NCI-H69 (cell line): ENCODE measurements around the gene ATF7IP.

Experiments
- DNase-seq: peaks from one replicate; lab custom pipeline; 2025; lab: John Stamatoyannopoulos, UW

ATF7IP gene

DNA sequence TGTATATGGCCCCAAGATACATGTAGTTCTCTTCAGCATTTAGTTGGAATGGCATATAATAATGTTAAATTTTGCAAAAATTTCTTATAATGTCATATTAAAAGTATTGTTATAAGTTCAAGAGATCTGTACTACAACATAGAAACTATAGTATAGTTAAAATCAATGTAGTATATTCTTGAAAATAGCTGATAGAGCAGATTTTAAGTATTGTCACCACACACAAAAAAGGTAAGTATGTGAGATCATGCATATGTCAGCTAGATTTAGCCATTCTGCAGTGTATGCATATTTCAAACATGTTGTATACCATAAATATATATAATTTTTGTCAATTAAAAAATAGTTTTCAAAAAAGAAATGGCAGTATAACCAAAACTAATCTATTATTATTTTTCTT, 115.7 kb downstream of the ATF7IP start:
- no peak for DNase-seq

DNA sequence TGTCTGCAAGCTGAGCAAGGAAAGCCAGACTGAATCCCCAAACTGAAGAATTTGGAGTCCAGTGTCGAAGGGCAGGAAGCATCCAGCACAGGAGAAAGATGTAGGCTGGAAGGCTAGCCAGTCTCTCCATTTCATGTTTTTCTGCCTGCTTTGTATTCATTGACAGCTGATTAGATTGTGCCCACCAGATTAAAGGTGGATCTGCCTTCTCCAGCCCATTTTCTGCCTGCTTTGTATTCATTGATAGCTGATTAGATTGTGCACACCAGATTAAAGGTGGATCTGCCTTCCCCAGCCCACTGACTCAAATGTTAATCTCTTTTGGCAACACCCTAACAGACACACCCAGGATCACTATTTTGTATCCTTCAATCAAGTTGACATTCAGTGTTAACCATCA, 116.9 kb downstream of the ATF7IP start:
- DNase-seq: no peak

DNA sequence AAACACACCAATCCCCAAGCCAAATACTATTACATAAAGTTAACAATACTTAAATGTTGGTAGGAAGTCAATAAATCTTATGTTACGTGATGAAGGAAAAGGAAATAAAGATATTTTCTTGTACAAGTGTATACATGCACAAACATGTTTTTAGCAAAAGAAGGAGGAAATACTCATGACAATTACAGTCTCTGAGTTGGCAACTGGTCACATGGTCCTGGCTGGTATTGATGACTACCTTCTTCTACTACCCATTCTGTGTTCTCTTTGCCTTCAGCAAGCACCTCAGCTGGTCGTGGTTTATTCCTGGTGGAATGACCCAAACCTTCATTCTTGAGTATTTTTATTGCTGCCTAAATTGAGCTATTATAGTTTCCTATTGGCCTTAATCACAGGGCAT, 117.4 kb downstream of the ATF7IP start:
- DNase-seq: no peak

DNA sequence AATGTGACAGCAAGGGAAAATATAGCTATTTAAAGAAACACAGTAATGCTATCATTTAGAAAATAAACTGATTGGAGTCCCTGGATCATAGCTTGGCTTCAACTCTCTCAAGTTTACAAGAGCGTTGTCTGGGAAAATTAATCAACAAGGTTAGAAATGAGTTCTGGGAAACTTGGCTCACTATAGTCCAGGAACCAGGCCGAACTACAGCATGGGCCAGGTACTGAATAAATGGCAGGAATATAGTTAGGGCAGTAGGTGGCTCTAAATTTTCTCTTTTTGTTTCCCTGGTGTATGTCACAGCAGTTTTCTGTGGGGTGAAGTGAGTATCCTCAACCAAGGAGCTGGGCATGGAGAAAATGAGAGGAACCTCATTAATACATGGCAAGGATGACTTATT, 129.8 kb downstream of the ATF7IP start:
- no peak for DNase-seq

DNA sequence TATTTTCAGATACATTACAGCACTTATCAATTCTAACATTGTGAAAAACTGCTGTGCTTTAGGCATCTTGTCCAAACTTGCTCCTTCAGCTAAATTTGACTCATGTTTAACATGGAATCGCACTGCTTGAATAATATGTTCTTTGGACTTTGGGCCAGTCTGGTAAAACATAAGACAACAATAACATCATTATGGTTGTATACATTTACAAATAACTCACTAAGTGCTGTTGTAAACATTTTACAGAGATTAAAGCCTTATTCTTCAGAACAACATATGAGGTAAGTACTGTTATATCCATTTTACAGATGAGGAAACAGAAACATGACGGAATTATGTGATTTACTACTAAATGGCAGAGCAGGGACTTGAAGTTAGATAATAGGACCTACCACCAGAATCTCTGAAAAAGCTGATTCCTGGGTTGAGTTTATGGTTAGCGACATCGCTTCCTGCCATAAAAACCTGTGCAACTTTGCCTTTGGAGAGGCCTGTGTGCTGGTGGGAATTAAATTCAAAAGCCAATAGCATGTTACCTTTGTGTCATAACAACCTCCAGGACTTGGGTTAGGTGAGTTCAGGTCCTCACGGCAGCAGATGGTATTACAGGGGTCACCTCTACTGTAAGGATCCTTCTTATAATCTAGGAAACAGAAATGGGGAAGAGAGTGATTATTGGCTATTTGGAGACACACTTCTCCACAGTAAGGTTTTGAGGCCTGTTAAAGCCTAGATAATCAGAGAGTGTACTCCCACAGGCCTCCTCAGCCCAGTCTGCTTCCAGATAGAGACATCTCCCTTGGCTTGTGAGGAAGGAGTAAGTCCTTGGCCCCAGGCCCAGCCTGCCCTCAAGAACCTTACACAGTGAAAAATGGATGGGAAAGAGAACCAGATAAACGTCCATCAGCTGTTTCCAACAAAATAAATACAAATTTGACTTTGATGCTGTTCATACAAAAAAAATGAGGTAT, 140.4 kb downstream of the ATF7IP start:
- DNase-seq: no peak

DNA sequence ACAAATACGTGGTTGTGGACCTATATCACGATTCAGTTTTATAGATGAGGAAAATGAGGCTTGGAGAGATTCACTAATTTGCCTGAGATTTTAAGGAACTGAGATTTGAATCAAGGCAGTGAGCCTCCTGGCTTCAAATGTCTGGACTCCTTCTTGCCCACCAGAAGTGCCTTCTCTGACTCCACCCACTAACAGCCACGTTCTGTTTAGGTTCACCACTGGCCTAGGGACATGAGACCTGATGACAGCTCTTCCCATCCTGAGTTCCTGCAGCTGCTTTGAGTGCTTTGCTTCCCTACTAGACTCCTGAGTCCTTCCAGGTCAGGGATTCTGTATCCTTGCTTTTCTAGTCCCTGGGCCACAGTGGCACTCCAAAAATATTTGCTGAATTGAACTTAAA, 145.1 kb downstream of the ATF7IP start:
- no peak for DNase-seq

DNA sequence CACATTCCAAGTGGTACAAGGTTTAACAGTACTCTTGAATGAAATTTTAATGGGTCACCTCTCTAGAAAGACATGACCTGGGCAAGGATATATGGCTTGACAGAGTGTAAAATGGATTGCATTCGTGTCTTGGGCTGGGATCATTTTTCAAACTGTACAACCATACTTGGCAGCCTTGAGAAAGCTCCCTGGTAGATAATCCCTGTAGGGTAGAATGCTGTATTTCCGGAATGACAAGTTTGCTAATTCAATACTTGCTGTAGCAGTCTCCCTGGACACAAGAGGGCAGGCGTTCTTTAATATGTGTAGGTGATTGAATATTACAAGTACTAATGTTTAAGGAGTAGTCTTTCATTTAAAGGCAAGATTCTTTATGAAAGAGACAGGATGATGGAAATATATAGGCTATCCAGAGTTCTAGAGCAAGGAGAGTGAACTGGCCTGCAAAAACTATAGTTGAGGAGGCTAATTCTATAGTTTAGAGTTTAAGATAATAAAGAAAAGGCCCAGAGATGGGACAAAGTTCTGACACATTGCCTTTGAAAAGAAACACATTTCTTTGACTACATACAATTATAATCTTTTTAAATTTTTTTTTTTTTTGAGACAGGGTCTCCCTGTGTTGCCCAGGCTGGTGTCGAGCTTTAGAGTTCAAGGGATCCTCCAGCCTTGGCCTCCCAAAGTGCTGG, 148.8 kb downstream of the ATF7IP start:
- no peak for DNase-seq

DNA sequence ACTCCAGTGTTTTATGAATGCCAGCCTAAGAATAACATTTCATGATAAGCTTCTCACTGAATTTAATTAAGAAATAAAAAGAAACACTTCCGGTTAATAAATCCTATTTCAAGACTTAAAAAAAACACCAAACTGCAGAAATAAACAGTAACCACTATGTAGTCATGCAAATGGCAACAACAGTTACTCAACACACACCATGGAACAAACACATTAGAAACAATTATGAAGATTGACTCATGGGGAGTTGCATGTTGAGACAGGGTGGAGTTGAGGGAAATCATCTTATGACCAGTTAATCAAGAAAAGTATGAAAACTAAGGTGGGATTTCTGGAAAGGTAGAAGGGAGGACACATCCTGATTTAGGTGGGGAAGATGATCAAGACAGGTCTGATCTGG, 149.5 kb downstream of the ATF7IP start:
- DNase-seq: no peak

DNA sequence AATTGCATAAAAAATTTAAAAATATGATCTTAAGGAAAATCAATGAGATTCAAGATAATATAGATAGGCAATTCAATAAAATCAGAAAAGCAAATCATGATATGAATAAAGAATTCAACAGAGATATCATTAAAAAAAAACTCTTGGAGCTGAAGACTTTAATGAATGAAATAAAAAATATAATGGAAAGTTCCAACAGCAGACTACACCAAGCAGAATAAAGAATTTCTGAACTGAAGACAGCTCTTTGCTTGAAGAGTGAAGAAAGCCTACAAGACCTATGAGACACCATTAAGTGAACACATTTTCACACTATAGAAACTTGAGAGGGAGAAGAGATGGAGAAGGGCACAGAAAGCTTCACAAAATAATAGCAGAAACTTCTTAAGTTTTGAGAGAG, 156.3 kb downstream of the ATF7IP start:
- DNase-seq: no peak

DNA sequence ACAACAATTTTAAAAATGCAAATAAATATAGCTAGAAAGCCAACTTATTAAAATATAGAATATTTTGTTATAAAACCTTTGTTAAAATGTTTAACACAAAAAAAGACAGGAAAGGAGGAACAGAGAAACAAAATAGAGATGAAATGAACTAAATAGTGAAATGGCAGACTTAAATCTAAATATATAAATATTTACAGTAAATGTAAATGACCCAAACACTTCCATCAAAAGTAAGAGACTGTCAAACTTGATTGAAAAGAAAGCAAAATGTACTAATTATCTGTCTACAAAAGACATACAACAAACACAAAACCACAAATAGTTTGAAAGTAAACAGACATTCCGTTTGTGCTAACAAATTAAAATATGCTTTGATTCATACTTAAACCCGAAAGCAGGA, 160.5 kb downstream of the ATF7IP start:
- no peak for DNase-seq

DNA sequence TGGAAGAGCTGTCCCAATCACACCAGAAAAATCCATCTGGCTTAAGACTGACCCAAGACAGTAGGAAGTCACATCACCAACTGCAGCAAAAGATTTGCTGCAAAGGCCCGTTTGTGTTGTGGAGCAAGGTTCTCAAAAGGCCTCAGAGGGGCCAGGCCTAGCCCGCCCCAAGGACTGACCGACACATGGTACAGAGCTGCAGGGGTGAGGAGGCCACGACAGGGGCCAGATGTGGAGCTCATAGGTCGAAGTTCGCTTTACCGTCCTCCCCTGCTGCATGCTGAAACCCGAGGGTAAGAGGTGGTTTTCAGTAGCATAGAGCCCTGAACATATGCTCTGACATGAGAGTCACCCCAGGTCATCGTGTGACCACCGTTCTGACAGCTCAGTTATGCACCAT, 166.7 kb downstream of the ATF7IP start:
- no peak for DNase-seq

DNA sequence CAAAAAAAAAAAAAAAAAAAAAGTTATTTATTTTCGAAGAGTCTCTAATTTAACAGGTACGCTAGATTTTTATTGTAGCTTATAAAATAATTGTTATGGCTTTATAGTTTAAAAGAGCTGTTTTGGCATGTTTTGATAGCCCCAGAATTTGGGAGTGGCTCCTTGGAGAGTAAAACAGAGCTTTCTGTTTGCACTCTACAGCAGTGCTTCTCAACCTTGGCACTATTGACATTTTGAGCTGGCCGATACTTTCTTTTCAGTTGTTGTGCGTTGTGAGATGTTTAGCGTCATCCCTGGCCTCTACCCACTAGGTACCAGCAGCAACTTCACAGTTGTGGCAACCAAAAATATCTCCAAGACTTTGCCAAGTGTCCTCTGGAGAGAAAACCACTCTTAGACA, 171.6 kb downstream of the ATF7IP start:
- DNase-seq: no peak

DNA sequence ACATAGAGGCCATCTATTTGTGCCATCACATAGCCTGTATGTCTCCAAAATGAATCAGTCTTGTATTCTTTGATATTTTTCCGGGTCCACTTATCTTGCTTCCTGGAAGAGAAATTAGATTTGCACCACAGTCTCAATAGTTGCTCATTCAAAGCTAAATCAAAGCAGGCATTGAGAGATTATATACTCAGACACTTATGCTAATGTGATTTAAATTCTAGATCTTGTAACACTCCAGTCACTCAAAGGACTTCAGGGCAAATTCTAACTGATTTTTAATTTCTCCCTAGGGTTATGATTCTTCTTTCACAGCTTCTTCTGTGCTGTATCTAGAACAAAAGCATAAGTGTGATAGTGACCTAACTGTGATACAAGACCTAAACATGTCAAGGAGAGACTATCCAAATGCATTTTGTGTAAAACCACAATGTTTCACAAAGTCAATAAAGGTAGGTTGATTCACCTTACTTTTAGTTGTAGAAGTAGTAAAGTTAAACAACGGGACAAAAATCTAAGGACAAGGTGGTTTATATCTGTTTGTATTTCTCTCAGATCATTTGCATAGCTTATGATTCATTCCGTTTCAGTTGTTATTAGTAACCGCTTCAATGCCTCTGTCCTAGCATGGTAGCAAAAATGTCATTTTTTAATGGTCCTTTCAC, 175.4 kb downstream of the ATF7IP start:
- DNase-seq: no peak

DNA sequence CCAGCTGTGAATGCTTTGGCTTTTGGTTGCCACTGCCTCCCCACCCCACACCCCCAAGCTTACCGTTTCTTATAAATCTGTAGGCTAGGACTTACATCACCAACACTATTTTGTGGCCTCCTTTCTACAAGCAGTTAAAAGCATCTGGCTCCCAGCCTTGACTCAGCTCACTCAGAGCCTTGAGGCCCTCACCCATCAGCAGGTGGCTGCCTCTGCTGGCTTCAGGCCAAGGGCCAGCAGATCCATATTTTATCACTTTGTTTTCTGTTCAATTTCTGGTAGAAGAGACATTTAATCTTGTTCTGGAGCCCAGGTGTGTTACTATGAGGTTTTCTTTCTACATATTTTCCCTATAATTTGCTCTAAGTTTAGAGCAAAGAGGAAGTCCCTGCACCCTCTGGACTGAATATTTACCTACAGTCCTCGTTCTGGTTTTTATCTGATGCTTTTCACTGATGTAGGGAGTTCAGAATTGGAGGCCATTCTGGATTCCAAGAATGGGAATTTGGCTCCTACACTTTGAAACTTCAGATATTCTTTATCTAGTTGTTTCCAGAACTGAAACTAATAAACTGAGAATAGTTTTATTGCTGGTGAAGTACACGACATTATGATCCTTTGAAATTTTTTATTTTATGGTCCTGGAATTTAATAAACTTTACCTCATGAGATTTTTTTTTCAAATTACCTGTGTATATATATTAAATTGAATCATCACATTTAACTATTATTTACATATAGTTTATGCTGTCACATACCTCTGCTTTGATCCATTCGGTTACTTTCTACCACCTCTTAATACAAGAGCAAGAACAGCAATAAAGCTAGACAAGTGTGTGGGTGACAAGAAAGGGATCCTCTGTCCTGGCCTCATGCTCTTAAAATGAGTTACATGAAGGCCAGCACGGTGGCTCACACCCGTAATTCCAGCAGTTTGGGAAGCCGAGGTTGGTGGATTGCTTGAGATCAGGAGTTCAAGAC, 180.0 kb downstream of the ATF7IP start:
- peak; percentile 1 for DNase-seq

DNA sequence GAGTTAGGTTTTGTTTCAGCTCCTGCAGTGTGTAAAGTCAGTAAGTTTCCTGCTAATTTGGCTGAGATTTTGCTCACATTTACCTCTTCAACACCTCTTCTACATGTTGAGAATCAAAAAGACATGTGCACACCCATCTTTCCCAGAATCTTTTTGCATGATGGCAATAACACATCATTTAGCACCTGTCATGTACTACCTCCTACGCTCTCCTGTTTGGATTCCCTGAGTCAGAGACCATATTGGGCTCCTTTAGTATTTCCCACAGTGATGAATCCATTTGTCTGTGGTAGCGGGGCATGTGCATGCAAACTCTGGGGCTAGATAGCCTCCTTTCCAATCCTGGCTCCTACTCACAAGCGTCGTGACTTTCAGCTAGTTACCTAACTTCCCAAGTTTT, 182.1 kb downstream of the ATF7IP start:
- DNase-seq: no peak

DNA sequence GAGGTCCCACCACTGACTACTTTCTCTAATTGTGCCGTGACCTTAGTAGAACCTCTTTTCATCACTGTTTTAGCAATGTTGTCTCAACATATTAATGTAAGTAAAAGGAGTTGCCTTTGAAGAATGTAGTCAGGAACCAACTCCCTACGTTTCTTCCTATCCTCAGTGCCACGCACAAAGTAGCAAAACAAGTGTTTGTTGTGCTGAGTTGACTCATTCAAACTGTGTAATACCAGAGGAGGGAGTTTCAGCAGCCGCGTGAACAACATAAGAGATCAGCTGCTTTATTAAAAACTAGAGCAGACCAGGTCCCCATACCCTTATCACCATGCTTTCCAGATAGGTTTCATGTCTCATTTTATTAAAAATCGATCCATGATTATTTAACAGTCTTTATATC, 183.1 kb downstream of the ATF7IP start:
- no peak for DNase-seq
